ENCODE data around the gene CMTM6.

The CMTM6 gene

GRCh38 chr3:32435911-32436815 is 66.5 kb downstream of the CMTM6 start:
- H3K4me3 ChIP-seq = no peak overlapping the region
- no peak overlapping the region for H3K9ac ChIP-seq (ENCODE audit: insufficient read length)
- no peaks in the 10 kb centered on the region for H3K36me3 ChIP-seq (ENCODE audit: insufficient read depth, low read length)
- no peaks in the 10 kb centered on the region for H3K9me3 ChIP-seq (ENCODE audit: low read depth, low read length)
- H3K27ac ChIP-seq = no peak overlapping the region
- no peak for DNase-seq (ENCODE audit: low read depth, low spot score)
- TF ChIP-seq POLR2AphosphoS5 (IDR thresholded peaks at IDR 0.05; ENCODE audit: borderline replicate concordance, low read depth, low read length) = no peak
- no peak for TF ChIP-seq EZH2 (IDR thresholded peaks at IDR 0.05)
- TF ChIP-seq FOXP2 (optimal IDR thresholded peaks at IDR 0.05; ENCODE audit: control extremely low read depth, extremely low read length, insufficient read depth) = no peak

DNA sequence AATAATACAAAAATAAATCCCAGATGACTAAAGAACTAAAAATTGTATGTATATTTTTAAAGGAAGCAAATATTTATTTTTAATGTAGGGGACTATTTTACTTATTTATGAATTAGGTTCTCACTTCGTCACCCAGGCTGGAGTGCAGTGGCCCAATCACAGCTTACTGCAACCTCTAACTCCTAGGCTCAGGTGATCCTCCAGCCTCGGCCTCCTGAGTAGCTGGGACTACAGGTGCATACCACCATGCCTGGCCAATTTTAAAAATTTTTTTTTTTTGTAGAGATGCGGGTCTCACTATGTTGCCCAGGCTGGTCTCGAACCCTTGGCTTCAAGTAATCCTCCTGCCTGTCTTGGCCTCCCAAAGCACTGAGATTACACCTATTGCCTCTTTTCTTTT is 68.4 kb downstream of the CMTM6 start:
- Histone ChIP-seq H3K27ac (no peak overlapping the region), H3K9ac (ENCODE audit: insufficient read length) (no peak overlapping the region), H3K9me3 (ENCODE audit: low read depth, low read length) (no peaks in the 10 kb centered on the region), H3K36me3 (ENCODE audit: insufficient read depth, low read length) (no peaks in the 10 kb centered on the region), H3K4me3 (no peak overlapping the region)
- DNase-seq (ENCODE audit: low read depth, low spot score) = no peak
- TF ChIP-seq FOXP2 (optimal IDR thresholded peaks at IDR 0.05; ENCODE audit: control extremely low read depth, extremely low read length, insufficient read depth) (no peak), EZH2 (IDR thresholded peaks at IDR 0.05) (no peak), POLR2AphosphoS5 (IDR thresholded peaks at IDR 0.05; ENCODE audit: borderline replicate concordance, low read depth, low read length) (no peak)

DNA sequence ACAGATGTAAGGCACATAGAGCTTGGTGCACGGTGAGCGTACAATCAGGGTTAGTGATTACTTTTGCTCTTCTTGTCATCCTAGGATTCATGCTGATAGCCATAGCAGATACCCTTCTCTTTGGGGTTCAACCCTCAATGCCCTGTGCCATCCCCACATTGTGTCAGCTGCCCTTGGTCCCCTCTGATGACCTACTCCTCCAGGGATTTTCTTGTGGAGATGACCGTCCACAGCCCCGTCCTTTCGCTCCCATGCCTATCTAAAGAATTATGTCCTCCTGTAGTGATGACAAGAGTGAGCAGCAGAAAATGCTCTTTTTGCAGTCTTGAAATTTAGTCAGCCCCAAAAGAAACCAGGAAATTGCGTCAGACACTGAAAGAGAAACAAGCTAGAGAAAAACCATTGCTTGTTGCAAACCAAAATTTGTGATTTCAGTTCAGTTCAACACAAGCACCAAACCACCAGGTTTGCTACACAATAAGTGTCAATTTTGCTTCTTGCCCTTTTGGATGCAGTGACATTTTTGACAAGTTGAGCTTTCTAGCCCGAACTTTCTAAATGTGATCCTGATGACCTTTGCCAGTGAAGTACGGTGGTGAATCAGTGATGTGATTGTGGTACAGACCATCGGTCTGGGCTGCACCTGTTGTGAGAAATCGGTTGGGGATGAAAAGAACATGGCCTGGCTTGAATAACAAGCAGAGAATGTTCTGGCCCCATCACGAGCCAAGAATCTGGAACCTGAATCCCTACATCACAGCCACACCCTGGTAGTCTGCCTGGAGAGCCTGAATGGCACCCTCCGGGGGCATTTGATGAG is 69.7 kb downstream of the CMTM6 start:
- TF ChIP-seq EZH2 (IDR thresholded peaks at IDR 0.05) = no peak
- TF ChIP-seq POLR2AphosphoS5 (IDR thresholded peaks at IDR 0.05; ENCODE audit: borderline replicate concordance, low read depth, low read length) = no peak
- no peak for TF ChIP-seq FOXP2 (optimal IDR thresholded peaks at IDR 0.05; ENCODE audit: control extremely low read depth, extremely low read length, insufficient read depth)
- H3K9ac ChIP-seq (ENCODE audit: insufficient read length) = no peak overlapping the region
- H3K9me3 ChIP-seq (ENCODE audit: low read depth, low read length) = no peaks in the 10 kb centered on the region
- no peak overlapping the region for H3K27ac ChIP-seq
- no peak overlapping the region for H3K4me3 ChIP-seq
- no peak for DNase-seq (ENCODE audit: low read depth, low spot score)
- no peaks in the 10 kb centered on the region for H3K36me3 ChIP-seq (ENCODE audit: insufficient read depth, low read length)

- TF ChIP-seq FOXP2 (optimal IDR thresholded peaks at IDR 0.05; ENCODE audit: control extremely low read depth, extremely low read length, insufficient read depth) (no peak), POLR2AphosphoS5 (IDR thresholded peaks at IDR 0.05; ENCODE audit: borderline replicate concordance, low read depth, low read length) (no peak), EZH2 (IDR thresholded peaks at IDR 0.05) (no peak)
- no peaks in the 10 kb centered on the region for H3K9me3 ChIP-seq (ENCODE audit: low read depth, low read length)
- H3K27ac ChIP-seq = no peak overlapping the region
- no peak for DNase-seq (ENCODE audit: low read depth, low spot score)
- no peak overlapping the region for H3K9ac ChIP-seq (ENCODE audit: insufficient read length)
- no peak overlapping the region for H3K4me3 ChIP-seq
- no peaks in the 10 kb centered on the region for H3K36me3 ChIP-seq (ENCODE audit: insufficient read depth, low read length)
Observed at GRCh38 chr3:32432045-32432710, 70.5 kb downstream of the CMTM6 start.

GRCh38 chr3:32431481-32431880 is 71.2 kb downstream of the CMTM6 start:
- no peak overlapping the region for H3K27ac ChIP-seq
- no peak for DNase-seq (ENCODE audit: low read depth, low spot score)

More at GRCh38 chr3:32431481-32431880, 71.2 kb downstream of the CMTM6 start:
- TF ChIP-seq EZH2 (IDR thresholded peaks at IDR 0.05) = no peak
- TF ChIP-seq POLR2AphosphoS5 (IDR thresholded peaks at IDR 0.05; ENCODE audit: borderline replicate concordance, low read depth, low read length) = no peak
- TF ChIP-seq FOXP2 (optimal IDR thresholded peaks at IDR 0.05; ENCODE audit: control extremely low read depth, extremely low read length, insufficient read depth) = no peak
- Histone ChIP-seq H3K4me3 (no peak overlapping the region), H3K36me3 (ENCODE audit: insufficient read depth, low read length) (no peaks in the 10 kb centered on the region), H3K9me3 (ENCODE audit: low read depth, low read length) (no peaks in the 10 kb centered on the region), H3K9ac (ENCODE audit: insufficient read length) (no peak overlapping the region)

All from SK-N-MC (cell line).